GM10847 (cell line): ENCODE results near the gene PARP8.

Experiments used
- POLR2A ChIP-seq: IDR thresholded peaks from 2 replicates; pipeline ENCODE4 v1.6.1; 2011; ENCODE audit not compliant: insufficient read length; ENCODE audit errors: extremely low read depth

The PARP8 gene, protein sequence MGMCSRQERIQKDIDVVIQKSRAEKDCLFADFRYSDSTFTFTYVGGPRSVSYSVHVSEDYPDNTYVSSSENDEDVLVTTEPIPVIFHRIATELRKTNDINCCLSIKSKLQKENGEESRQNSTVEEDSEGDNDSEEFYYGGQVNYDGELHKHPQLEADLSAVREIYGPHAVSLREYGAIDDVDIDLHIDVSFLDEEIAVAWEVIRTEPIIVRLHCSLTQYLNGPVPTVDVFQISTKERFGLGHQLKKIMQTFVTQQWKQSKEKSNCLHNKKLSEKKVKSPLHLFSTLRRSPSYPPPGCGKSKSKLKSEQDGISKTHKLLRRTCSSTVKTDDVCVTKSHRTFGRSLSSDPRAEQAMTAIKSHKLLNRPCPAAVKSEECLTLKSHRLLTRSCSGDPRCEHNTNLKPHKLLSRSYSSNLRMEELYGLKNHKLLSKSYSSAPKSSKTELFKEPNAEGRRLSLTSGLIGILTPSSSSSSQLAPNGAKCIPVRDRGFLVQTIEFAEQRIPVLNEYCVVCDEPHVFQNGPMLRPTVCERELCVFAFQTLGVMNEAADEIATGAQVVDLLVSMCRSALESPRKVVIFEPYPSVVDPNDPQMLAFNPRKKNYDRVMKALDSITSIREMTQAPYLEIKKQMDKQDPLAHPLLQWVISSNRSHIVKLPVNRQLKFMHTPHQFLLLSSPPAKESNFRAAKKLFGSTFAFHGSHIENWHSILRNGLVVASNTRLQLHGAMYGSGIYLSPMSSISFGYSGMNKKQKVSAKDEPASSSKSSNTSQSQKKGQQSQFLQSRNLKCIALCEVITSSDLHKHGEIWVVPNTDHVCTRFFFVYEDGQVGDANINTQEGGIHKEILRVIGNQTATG

DNA sequence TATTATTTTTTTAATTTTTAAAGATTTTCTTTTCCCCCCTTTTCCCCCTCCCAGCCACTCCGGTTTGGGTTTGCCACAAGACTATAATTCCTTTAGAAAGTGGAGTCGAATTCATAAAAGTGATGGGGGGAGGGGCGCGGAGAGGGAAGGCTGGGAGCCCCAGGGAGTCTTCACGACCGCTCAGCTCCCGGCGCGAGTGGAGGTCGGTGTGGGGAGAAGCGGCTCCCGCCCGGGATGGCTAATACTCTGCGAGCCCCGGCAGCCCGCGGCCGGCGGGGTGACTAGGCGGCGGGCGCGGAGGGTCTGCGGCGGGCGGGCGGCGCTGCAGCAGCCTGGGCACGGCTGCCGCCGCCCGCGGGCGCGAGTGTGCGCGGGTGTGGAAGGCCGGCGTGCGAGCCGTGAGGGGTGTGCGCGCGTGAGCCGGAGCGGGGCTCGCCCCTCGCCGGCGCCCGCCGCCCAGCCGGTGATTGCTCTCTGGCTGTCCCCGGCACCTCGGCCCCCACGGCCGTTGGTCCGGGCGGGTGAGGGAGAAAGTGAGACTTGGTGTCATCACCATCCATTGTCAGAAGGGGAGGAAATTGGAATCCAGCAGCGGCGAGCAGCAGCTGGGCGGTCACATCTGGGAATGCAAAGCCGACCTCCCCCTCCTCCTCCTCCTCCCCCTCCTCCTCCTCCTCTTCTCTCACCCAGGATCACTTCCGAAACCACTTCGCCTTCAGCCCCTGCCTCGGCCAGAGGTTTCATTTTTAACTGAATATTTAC is at the start of gene PARP8:
PARP8 (plus strand) TSS at position 377 of the 762 bp plus-strand sequence. CDS start 459 bp downstream, outside the sequence.
- TF ChIP-seq POLR2A, result no peak

DNA sequence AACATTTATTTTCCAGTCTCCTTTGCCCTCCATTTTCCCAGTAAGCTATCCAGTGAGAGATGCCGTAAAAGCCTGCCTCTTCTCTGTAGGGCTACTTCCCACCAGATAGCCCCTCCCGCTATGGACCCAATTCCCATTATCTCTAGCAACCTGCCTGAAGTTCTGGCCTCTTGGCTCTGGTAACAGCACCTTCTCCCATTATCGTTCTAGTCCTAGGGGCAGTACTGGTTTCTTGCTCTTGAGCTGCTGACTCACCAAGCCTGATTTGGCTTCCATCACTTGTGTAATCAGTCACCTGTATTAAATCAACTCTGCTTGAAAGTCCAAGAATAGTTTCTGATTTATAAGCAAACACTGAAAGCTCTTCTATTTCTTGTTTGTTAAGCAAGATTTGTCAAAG is 42.8 kb upstream of the PARP8 start:
- no peak for TF ChIP-seq POLR2A

- no peak for TF ChIP-seq POLR2A
Measured at GRCh38 chr5:50646591-50646990, 19.8 kb upstream of the PARP8 start.

DNA sequence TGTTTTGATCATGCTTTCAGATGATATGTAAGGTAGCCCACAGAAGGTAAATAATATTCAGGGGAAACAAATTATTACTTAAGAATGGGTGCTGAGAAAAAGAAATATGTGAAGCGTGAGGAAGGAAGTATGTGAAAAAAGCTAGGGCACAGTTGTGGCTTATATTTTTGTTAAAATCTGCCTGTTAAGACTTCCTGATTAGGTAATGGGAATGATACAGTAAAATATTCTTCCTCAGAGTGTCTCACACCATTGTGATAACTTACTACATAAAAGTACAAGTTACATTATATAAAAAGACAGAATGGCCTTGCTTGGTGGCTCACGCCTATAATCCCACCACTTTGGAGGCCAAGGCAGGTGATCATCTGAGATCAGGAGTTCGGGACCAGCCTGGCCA is 18.7 kb upstream of the PARP8 start:
- TF ChIP-seq POLR2A, result no peak

DNA sequence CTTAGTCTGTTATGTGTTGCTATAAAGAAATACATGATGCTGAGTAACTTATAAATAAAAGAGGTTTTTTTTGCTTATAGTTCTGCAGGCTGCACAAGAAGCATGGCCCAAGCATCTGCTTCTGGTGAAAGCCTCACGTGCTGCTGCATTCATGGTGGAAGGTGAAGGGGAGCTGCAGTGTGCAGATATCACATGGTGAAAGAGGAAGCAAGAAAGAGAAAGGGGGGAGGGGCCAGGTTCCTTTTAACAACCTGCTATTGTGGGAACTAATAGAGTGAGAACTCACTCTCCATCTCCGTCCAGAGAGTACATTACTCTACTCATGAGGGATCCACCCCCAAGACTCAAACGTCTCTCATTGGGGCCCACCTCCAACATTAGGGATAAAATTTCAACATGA is 12.5 kb upstream of the PARP8 start:
- no peak for TF ChIP-seq POLR2A

GRCh38 chr5:50655067-50655809 is 11.2 kb upstream of the PARP8 start:
- no peak for TF ChIP-seq POLR2A

DNA sequence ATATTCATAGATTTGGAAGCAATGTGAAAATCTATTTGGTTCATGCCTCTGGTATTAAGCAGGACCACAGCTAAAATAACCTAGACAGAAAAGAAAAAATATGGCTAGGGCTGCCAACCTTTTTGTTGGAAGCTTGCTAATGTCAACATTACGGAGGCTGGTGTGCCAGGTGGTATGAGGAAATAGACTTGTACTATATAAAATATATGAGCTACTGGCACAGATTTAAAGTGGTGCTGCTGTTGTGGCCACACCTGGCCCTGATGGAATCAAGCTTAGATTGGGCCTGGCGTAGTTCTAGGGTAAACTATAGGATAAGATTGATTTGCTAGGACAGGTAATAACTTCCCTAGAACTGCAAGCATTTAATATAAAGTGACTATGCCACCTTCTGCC is 10.6 kb upstream of the PARP8 start:
- TF ChIP-seq POLR2A, result no peak

DNA sequence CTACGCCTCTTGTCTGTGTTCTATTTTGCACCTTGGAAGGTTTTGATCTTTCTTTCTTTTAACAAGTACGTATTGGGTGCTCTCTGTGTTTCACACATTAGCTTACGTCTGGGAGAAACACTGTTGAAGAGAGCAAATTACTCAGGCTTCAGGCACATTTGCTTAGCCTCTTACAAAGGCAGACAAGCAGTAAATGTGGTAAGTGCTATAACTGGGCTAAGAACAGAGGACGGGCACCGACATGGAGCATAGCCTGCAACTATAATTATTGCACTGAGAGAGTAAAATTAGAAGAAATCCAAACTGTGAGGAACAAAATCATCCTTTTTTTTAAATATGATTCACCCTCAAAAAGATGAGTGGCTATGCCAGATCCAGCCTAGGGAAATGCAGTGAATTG is 9.4 kb upstream of the PARP8 start:
- TF ChIP-seq POLR2A, result no peak

DNA sequence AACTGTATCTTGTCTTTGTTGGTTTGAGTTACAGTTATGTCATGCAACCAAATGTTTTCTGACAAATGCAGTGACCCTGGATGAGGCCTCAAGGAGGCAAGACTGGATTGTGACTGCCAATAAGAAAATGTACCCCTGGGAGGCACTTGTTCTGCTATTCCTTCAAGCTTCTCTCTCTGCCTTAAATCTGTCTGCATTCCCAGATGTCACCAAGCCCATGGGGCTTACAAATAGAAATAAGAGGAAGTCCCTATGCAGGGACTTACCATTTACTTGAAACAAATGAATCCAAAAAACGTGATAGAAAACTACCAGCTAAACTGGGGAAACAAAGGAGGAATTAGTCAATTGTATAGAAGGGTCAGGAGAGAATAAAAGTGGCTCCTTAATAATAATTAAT is 8.2 kb upstream of the PARP8 start:
- TF ChIP-seq POLR2A, result no peak

DNA sequence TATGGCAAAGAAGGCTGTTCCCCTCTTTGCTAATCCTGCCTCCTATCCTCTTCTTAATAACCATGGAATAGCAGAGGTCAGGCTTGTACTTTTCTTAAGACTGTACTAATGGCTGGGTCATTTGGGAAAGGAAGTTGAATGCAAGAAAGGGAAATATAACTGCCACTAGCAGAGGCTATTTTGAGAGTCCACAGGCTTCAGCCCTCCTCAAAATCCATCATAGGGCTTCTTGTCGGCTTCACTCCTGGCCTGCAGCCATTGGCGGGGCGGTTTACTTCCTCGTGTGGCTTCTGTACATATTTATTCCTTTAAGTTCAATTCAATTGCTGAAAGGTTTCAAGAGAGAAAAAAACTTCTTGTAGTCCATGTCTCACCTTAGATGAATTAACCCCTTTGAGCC is 2.8 kb upstream of the PARP8 start:
- no peak for TF ChIP-seq POLR2A

- no peak for TF ChIP-seq POLR2A
Measured at GRCh38 chr5:50665091-50665490, 1.3 kb upstream of the PARP8 start.

GRCh38 chr5:50667023-50667652 is 701 bp downstream of the PARP8 start:
- no peak for TF ChIP-seq POLR2A

- TF ChIP-seq POLR2A, result peak; percentile 43
Measured at GRCh38 chr5:50667653-50668595, 1.5 kb downstream of the PARP8 start.

GRCh38 chr5:50672663-50673062 is 6.2 kb downstream of the PARP8 start:
- no peak for TF ChIP-seq POLR2A

DNA sequence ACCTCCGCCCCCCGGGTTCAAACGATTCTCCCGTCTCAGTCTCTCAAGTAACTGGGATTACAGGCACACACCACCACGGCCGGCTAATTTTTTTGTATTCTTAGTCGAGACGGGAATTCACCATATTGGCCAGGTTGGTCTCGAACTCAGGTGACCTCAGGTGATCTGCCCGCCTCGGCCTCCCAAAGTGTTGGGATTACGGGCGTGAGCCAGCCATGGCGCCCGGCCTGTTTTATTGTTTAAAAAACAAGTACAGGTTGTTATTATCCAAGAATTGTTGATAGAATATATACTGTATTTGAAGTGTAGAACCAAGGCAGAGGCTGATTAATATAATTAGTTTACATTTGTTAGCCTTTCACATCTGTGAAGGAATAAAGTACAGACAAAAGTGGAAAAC is 8.9 kb downstream of the PARP8 start:
- TF ChIP-seq POLR2A, result no peak
